Measurements from ENCODE around the gene HSPB2. TPM values are rescaled to one million over a fixed set of nuclear protein-coding genes. Genes with fewer than 3 reads are reported as not detected.
A peak's percentile ranks its signal among the peaks of the same experiment; 100 is the strongest.

Gene HSPB2
- total and polyA plus RNA-seq, 3 experiments from 2014 or later = not detected

- H3K27ac Mint-ChIP-seq = no peak overlapping the region
- ChIA-PET CTCF (interaction anchor here (1.2 kb wide), 1 partner anchor 9 kb away, joined by 4 read pairs; no protein-coding TSS in a partner anchor), POLR2A (interaction anchor here (1.1 kb wide), 1 partner anchor 9 kb away, joined by 3 read pairs; no protein-coding TSS in a partner anchor)
- H3K9me3 ChIP-seq (ENCODE audit: low read length) = no peaks in the 10 kb centered on the region
- no peak overlapping the region for H3K4me3 Mint-ChIP-seq
- no peaks in the 10 kb centered on the region for H3K27me3 ChIP-seq (ENCODE audit: insufficient read depth, low read length, poor library complexity, severe bottlenecking)
- no peaks in the 10 kb centered on the region for H3K4me1 ChIP-seq (ENCODE audit: insufficient read depth, low read length)
- no peak overlapping the region for H3K4me3 ChIP-seq (ENCODE audit: low read length)
- H3K27me3 Mint-ChIP-seq = peaks cover 29 to 58% of the 10 kb centered on the region in 2 donors
- no peaks in the 10 kb centered on the region for H3K4me1 Mint-ChIP-seq
- DNase-seq = no peak
- H3K36me3 Mint-ChIP-seq = peaks cover 0 to 2% (median 0%) of the 10 kb centered on the region in 3 donors
- peaks cover 0 to 5% (median 0%) of the 10 kb centered on the region in 5 donors for H3K9me3 Mint-ChIP-seq
- H3K36me3 ChIP-seq (ENCODE audit: insufficient read depth, low read length) = no peaks in the 10 kb centered on the region
- H3K27ac ChIP-seq (ENCODE audit: low read depth, low read length) = no peak overlapping the region
These were observed 4.8 kb downstream of the HSPB2 start for GRCh38 chr11:111917312-111917711.

GRCh38 chr11:111917788-111918187 lies 5.3 kb downstream of the HSPB2 start:
- no peaks in the 10 kb centered on the region for H3K9me3 ChIP-seq (ENCODE audit: low read length)
- no peak overlapping the region for H3K4me3 ChIP-seq (ENCODE audit: low read length)
- POLR2A ChIA-PET = interaction anchor here (1.1 kb wide), 1 partner anchor 9 kb away, joined by 3 read pairs; no protein-coding TSS in a partner anchor
- H3K36me3 Mint-ChIP-seq = peaks cover 0 to 2% (median 0%) of the 10 kb centered on the region in 3 donors
- no peak overlapping the region for H3K27ac ChIP-seq (ENCODE audit: low read depth, low read length)
- H3K27me3 Mint-ChIP-seq = peaks cover 29 to 57% of the 10 kb centered on the region in 2 donors
- no peaks in the 10 kb centered on the region for H3K27me3 ChIP-seq (ENCODE audit: insufficient read depth, low read length, poor library complexity, severe bottlenecking)
- peaks cover 0 to 5% (median 0%) of the 10 kb centered on the region in 5 donors for H3K9me3 Mint-ChIP-seq
- no peak overlapping the region for H3K27ac Mint-ChIP-seq
- H3K36me3 ChIP-seq (ENCODE audit: insufficient read depth, low read length) = no peaks in the 10 kb centered on the region
- H3K4me1 Mint-ChIP-seq = no peaks in the 10 kb centered on the region
- H3K4me1 ChIP-seq (ENCODE audit: insufficient read depth, low read length) = no peaks in the 10 kb centered on the region
- H3K4me3 Mint-ChIP-seq = no peak overlapping the region
- CTCF ChIA-PET = interaction anchor here (0.9 kb wide), 1 partner anchor 12 kb away, joined by 3 read pairs; no protein-coding TSS in a partner anchor
- no peak for DNase-seq

- Histone ChIP-seq H3K4me3 (ENCODE audit: low read length) (no peak within 1 kb of the TSS), H3K9me3 (ENCODE audit: low read length) (no peaks in the 10 kb centered on the region), H3K27ac (ENCODE audit: low read depth, low read length) (no peak within 1 kb of the TSS), H3K4me1 (ENCODE audit: insufficient read depth, low read length) (no peaks in the 10 kb centered on the region), H3K36me3 (ENCODE audit: insufficient read depth, low read length) (no peaks in the 10 kb centered on the region), H3K27me3 (ENCODE audit: insufficient read depth, low read length, poor library complexity, severe bottlenecking) (no peaks in the 10 kb centered on the region)
- CTCF ChIA-PET = interaction anchor here (0.8 to 0.9 kb wide), 2 partner anchors 11 to 13 kb away, joined by 3 to 4 read pairs; no protein-coding TSS in a partner anchor
- DNase-seq = no peak
- H3K4me3 Mint-ChIP-seq = no peak within 1 kb of the TSS
- H3K27me3 Mint-ChIP-seq = peaks cover 28 to 55% of the 10 kb centered on the region in 2 donors
- peaks cover 0 to 5% (median 0%) of the 10 kb centered on the region in 5 donors for H3K9me3 Mint-ChIP-seq
- POLR2A ChIA-PET = no interaction called here
- H3K36me3 Mint-ChIP-seq = peaks cover 0 to 2% (median 0%) of the 10 kb centered on the region in 3 donors
- no peak within 1 kb of the TSS for H3K27ac Mint-ChIP-seq
- H3K4me1 Mint-ChIP-seq = no peaks in the 10 kb centered on the region
These were observed 6.1 kb downstream of the HSPB2 start, which contains the start of gene C11orf52 for GRCh38 chr11:111918390-111919256. C11orf52 (plus strand) TSS chr11:111918913; CDS start chr11:111918973, 60 bp downstream.

GRCh38 chr11:111920908-111921307 lies 8.4 kb downstream of the HSPB2 start:
- Mint-ChIP-seq H3K27ac (no peak overlapping the region), H3K4me1 (peaks cover 3 to 4% (median 3%) of the 10 kb centered on the region in 3 donors), H3K4me3 (no peak overlapping the region), H3K36me3 (peaks cover 0 to 2% (median 0%) of the 10 kb centered on the region in 3 donors), H3K27me3 (peaks cover 19 to 34% of the 10 kb centered on the region in 2 donors), H3K9me3 (peaks cover 0 to 5% (median 0%) of the 10 kb centered on the region in 5 donors)
- Histone ChIP-seq H3K4me1 (ENCODE audit: insufficient read depth, low read length) (no peaks in the 10 kb centered on the region), H3K4me3 (ENCODE audit: low read length) (no peak overlapping the region), H3K27me3 (ENCODE audit: insufficient read depth, low read length, poor library complexity, severe bottlenecking) (no peaks in the 10 kb centered on the region), H3K9me3 (ENCODE audit: low read length) (no peaks in the 10 kb centered on the region), H3K27ac (ENCODE audit: low read depth, low read length) (no peak overlapping the region), H3K36me3 (ENCODE audit: insufficient read depth, low read length) (no peaks in the 10 kb centered on the region)
- ChIA-PET POLR2A (no interaction called here), CTCF (no interaction called here)
- no peak for DNase-seq

- peaks cover 0 to 2% (median 0%) of the 10 kb centered on the region in 5 donors for H3K9me3 Mint-ChIP-seq
- POLR2A ChIA-PET = no interaction called here
- no peak overlapping the region for H3K27ac Mint-ChIP-seq
- Histone ChIP-seq H3K36me3 (ENCODE audit: insufficient read depth, low read length) (no peaks in the 10 kb centered on the region), H3K27ac (ENCODE audit: low read depth, low read length) (no peak overlapping the region), H3K4me3 (ENCODE audit: low read length) (no peak overlapping the region), H3K4me1 (ENCODE audit: insufficient read depth, low read length) (peaks cover 7% of the 10 kb centered on the region), H3K9me3 (ENCODE audit: low read length) (no peaks in the 10 kb centered on the region), H3K27me3 (ENCODE audit: insufficient read depth, low read length, poor library complexity, severe bottlenecking) (no peaks in the 10 kb centered on the region)
- peaks cover 11 to 26% of the 10 kb centered on the region in 2 donors for H3K27me3 Mint-ChIP-seq
- H3K4me1 Mint-ChIP-seq = peaks cover 10 to 11% (median 11%) of the 10 kb centered on the region in 3 donors
- CTCF ChIA-PET = no interaction called here
- H3K36me3 Mint-ChIP-seq = peaks cover 0 to 2% (median 0%) of the 10 kb centered on the region in 3 donors
- no peak overlapping the region for H3K4me3 Mint-ChIP-seq
- no peak for DNase-seq
These were observed 9.2 kb downstream of the HSPB2 start for GRCh38 chr11:111921541-111922230.

GRCh38 chr11:111922803-111923202 lies 10.3 kb downstream of the HSPB2 start:
- Mint-ChIP-seq H3K27ac (no peak overlapping the region), H3K36me3 (no peaks in the 10 kb centered on the region), H3K4me1 (peaks cover 14 to 21% (median 15%) of the 10 kb centered on the region in 3 donors), H3K9me3 (no peaks in the 10 kb centered on the region), H3K4me3 (no peak overlapping the region), H3K27me3 (peaks cover 6 to 19% of the 10 kb centered on the region in 2 donors)
- H3K27me3 ChIP-seq (ENCODE audit: insufficient read depth, low read length, poor library complexity, severe bottlenecking) = no peaks in the 10 kb centered on the region
- DNase-seq = no peak
- no peak overlapping the region for H3K27ac ChIP-seq (ENCODE audit: low read depth, low read length)
- no peak overlapping the region for H3K4me3 ChIP-seq (ENCODE audit: low read length)
- H3K9me3 ChIP-seq (ENCODE audit: low read length) = no peaks in the 10 kb centered on the region
- H3K4me1 ChIP-seq (ENCODE audit: insufficient read depth, low read length) = peaks cover 7% of the 10 kb centered on the region
- POLR2A ChIA-PET = no interaction called here
- no peaks in the 10 kb centered on the region for H3K36me3 ChIP-seq (ENCODE audit: insufficient read depth, low read length)
- CTCF ChIA-PET = no interaction called here

- Histone ChIP-seq H3K27ac (ENCODE audit: low read depth, low read length) (no peak overlapping the region), H3K27me3 (ENCODE audit: insufficient read depth, low read length, poor library complexity, severe bottlenecking) (no peaks in the 10 kb centered on the region), H3K4me3 (ENCODE audit: low read length) (no peak overlapping the region), H3K36me3 (ENCODE audit: insufficient read depth, low read length) (no peaks in the 10 kb centered on the region), H3K9me3 (ENCODE audit: low read length) (no peaks in the 10 kb centered on the region), H3K4me1 (ENCODE audit: insufficient read depth, low read length) (peaks cover 7% of the 10 kb centered on the region)
- Mint-ChIP-seq H3K4me1 (peaks cover 14 to 21% (median 15%) of the 10 kb centered on the region in 3 donors), H3K9me3 (no peaks in the 10 kb centered on the region), H3K36me3 (no peaks in the 10 kb centered on the region), H3K27ac (no peak overlapping the region), H3K27me3 (peaks cover 6 to 14% of the 10 kb centered on the region in 2 donors), H3K4me3 (peak overlapping the region in 1 of 7 donors; percentile 55)
- CTCF ChIA-PET = no interaction called here
- DNase-seq = no peak
- POLR2A ChIA-PET = no interaction called here
These were observed 10.8 kb downstream of the HSPB2 start for GRCh38 chr11:111923351-111923788.

Data from CD8-positive, alpha-beta memory T cell (primary cell).